GM12878 (cell line): ENCODE results near the gene SARDH.

Source experiments
- E2F4 ChIP-seq: IDR thresholded peaks from 2 replicates; pipeline ENCODE4 v1.6.1; 2012; ENCODE audit warnings: low read depth, low read length, improper control_type of control experiment
- ETV6 ChIP-seq, 2 experiments: fragments of 450-650 bp in 1 of 2; IDR thresholded peaks in 1 of 2; conservative IDR thresholded peaks in 1 of 2; 2 replicates each; pipeline ENCODE4 v1.6.1; 2014; ENCODE audit warnings: antibody characterized with exemption in 1 of 2, borderline replicate concordance in 1 of 2, low read depth in 1 of 2, mild to moderate bottlenecking in 1 of 2, moderate library complexity in 1 of 2
- REST ChIP-seq: IDR thresholded peaks from 2 replicates; pipeline ENCODE4 v1.6.1; 2012; ENCODE audit warnings: mild to moderate bottlenecking, low read depth, low read length
- SUZ12 ChIP-seq: fragments of 200-600 bp; sonication (generic); IDR thresholded peaks from one replicate; pipeline ENCODE4 v1.6.1; 2018; ENCODE audit warnings: antibody characterized with exemption, mild to moderate bottlenecking; ENCODE audit not compliant: unreplicated experiment

GRCh38 chr9:133700819-133701320 lies 37.3 kb downstream of the SARDH start:
- TF ChIP-seq ETV6 (conservative IDR thresholded peaks at IDR 0.05 in 1 of 2, IDR thresholded peaks at IDR 0.05 in 1 of 2; ENCODE audit: borderline replicate concordance in 1 of 2, low read depth in 1 of 2) (no peak), E2F4 (no peak), SUZ12 (no peak), REST (no peak)
